Liver (tissue), 9 donors: Measurements from ENCODE around the gene USP21. TPM values are rescaled to one million over a fixed set of nuclear protein-coding genes. Genes with fewer than 3 reads are reported as not detected.
A peak's percentile ranks its signal among the peaks of the same experiment; 100 is the strongest.

ENCODE experiments used
- DNase-seq: peaks from one replicate; pipeline ENCODE4 v3.0.0-alpha.2; 2017; ENCODE audit warnings: low spot score
- H3K27ac ChIP-seq, 2 donors: one replicate each; pipeline ENCODE4 v1.7.0; 2013; ENCODE audit warnings: inconsistent platforms in 2 of 2, low read length in 2 of 2, control low read depth in 1 of 2, low read depth in 1 of 2, mild to moderate bottlenecking in 1 of 2
- H3K27me3 ChIP-seq, 4 donors: one replicate each; pipeline versions ENCODE4 v1.6.1 to v1.7.0; 2013; ENCODE audit warnings: low read length in 3 of 4, inconsistent platforms in 1 of 4, mild to moderate bottlenecking in 1 of 4, moderate library complexity in 1 of 4; ENCODE audit not compliant: control insufficient read depth in 4 of 4, insufficient read depth in 4 of 4
- H3K36me3 ChIP-seq, 4 donors: one replicate each; pipeline versions ENCODE4 v1.6.1 to v1.7.0; 2013; ENCODE audit warnings: low read length in 3 of 4, mild to moderate bottlenecking in 3 of 4, low read depth in 1 of 4, moderate library complexity in 1 of 4; ENCODE audit not compliant: control insufficient read depth in 4 of 4, insufficient read depth in 3 of 4
- H3K4me1 ChIP-seq, 4 donors: one replicate each; pipeline versions ENCODE4 v1.6.1 to v1.7.0; 2013; ENCODE audit warnings: low read length in 3 of 4, mild to moderate bottlenecking in 3 of 4, moderate library complexity in 1 of 4; ENCODE audit not compliant: control insufficient read depth in 4 of 4, insufficient read depth in 4 of 4
- H3K4me3 ChIP-seq, 3 donors: one replicate each; pipeline versions ENCODE4 v1.6.1 to v1.7.0; 2013; ENCODE audit warnings: low read length in 3 of 3, control low read depth in 1 of 3, low read depth in 1 of 3, mild to moderate bottlenecking in 1 of 3
- H3K9ac ChIP-seq, 2 donors: one replicate each; pipeline ENCODE4 v1.7.0; 2013; ENCODE audit warnings: low read length in 2 of 2, mild to moderate bottlenecking in 2 of 2, moderate library complexity in 2 of 2, control low read depth in 1 of 2, low read depth in 1 of 2
- H3K9me3 ChIP-seq, 4 donors: one replicate each; pipeline versions ENCODE4 v1.6.1 to v1.7.0; 2013; ENCODE audit warnings: low read length in 3 of 4; ENCODE audit not compliant: control insufficient read depth in 4 of 4
- ATF3 ChIP-seq: IDR thresholded peaks from 2 replicates; pipeline ENCODE4 v1.6.1; 2016; ENCODE audit warnings: antibody characterized with exemption
- EGR1 ChIP-seq, 2 donors: IDR thresholded peaks; 2 replicates each; pipeline ENCODE4 v1.6.1; 2016 to 2018; ENCODE audit warnings: antibody characterized with exemption in 2 of 2, low read depth in 2 of 2
- FOXA1 ChIP-seq: IDR thresholded peaks from 2 replicates; pipeline ENCODE4 v1.6.1; 2016; ENCODE audit warnings: antibody characterized with exemption
- FOXA2 ChIP-seq: IDR thresholded peaks from 2 replicates; pipeline ENCODE4 v1.6.1; 2016; ENCODE audit warnings: antibody characterized with exemption
- GABPA ChIP-seq, 2 donors: IDR thresholded peaks in 1 of 2; conservative IDR thresholded peaks in 1 of 2; 2 replicates each; pipeline ENCODE4 v1.6.1; 2016; ENCODE audit warnings: antibody characterized with exemption in 2 of 2, mild to moderate bottlenecking in 1 of 2, moderate library complexity in 1 of 2
- HNF4A ChIP-seq, 2 donors: conservative IDR thresholded peaks; 2 replicates each; pipeline ENCODE4 v1.6.1; 2016; ENCODE audit warnings: antibody characterized with exemption in 2 of 2, mild to moderate bottlenecking in 2 of 2
- HNF4G ChIP-seq: IDR thresholded peaks from 2 replicates; pipeline ENCODE4 v1.6.1; 2016; ENCODE audit warnings: antibody characterized with exemption
- JUND ChIP-seq, 2 donors: IDR thresholded peaks; 2 replicates each; pipeline ENCODE4 v1.6.1; 2016; ENCODE audit warnings: antibody characterized with exemption in 2 of 2
- MAX ChIP-seq: IDR thresholded peaks from 2 replicates; pipeline ENCODE4 v1.6.1; 2016; ENCODE audit warnings: antibody characterized with exemption
- NR2F2 ChIP-seq: IDR thresholded peaks from 2 replicates; pipeline ENCODE4 v1.6.1; 2016; ENCODE audit warnings: antibody characterized with exemption
- RAD21 ChIP-seq, 2 donors: IDR thresholded peaks; 2 replicates each; pipeline ENCODE4 v1.6.1; 2016; ENCODE audit warnings: antibody characterized with exemption in 2 of 2, mild to moderate bottlenecking in 2 of 2
- RXRA ChIP-seq, 2 donors: IDR thresholded peaks; 2 replicates each; pipeline ENCODE4 v1.6.1; 2017 to 2018; ENCODE audit warnings: antibody characterized with exemption in 2 of 2, mild to moderate bottlenecking in 1 of 2
- SP1 ChIP-seq: IDR thresholded peaks from 2 replicates; pipeline ENCODE4 v1.6.1; 2018; ENCODE audit warnings: antibody characterized with exemption, mild to moderate bottlenecking
- TAF1 ChIP-seq: conservative IDR thresholded peaks from 2 replicates; pipeline ENCODE4 v1.6.1; 2016; ENCODE audit warnings: antibody characterized with exemption, mild to moderate bottlenecking
- YY1 ChIP-seq: IDR thresholded peaks from 2 replicates; pipeline ENCODE4 v1.6.1; 2016; ENCODE audit warnings: antibody characterized with exemption, mild to moderate bottlenecking
- ZBTB33 ChIP-seq: IDR thresholded peaks from 2 replicates; pipeline ENCODE4 v1.6.1; 2016; ENCODE audit warnings: antibody characterized with exemption
- WGBS: extraction: QIAGEN DNeasy Blood & Tissue Kit; methylation state at CpG from one replicate; pipeline ENCODE4 v1.1.7; 2013; 5-methylcytosine and 5-hydroxymethylcytosine counted together
- polyA plus RNA-seq, 2 donors: library from polyadenylated mRNA; stranded (reverse) in 1 of 2; unstranded in 1 of 2; fragments of 200-250 nt in 1 of 2; fragments of >200 nt in 1 of 2; fragmentation: Nextera tagmentation in 1 of 2; extraction: Ambion mirVana in 1 of 2; gene quantifications; one replicate each; pipeline versions ENCODE4 v1.2.1 to v1.2.3, GENCODE V29; 2013 to 2015
- total RNA-seq, 2 donors: library from RNA; depleted of rRNA; stranded (reverse); fragments of >200 nt; gene quantifications; one replicate each; pipeline ENCODE4 v1.2.3, GENCODE V29; 2014
- TF ChIP-seq, protein P1 (sequence below): IDR thresholded peaks from 2 replicates; pipeline ENCODE4 v1.6.1; 2016; ENCODE audit warnings: antibody characterized with exemption, mild to moderate bottlenecking
- TF ChIP-seq, protein P2 (sequence below): fragments of 150-350 bp; IDR thresholded peaks from 2 replicates; pipeline ENCODE4 v1.5.1; 2017; ENCODE audit warnings: improper control_type of control experiment, low read depth, low read length; ENCODE audit not compliant: missing input control
- donor health status: healthy.
- donor health status: healthy.
- donor health status: healthy.
- donor health status: healthy.
- donor health status: healthy.

Gene USP21
- total and polyA plus RNA-seq, 4 donors = 4.1 to 9.0 (median 6.5) TPM

DNA sequence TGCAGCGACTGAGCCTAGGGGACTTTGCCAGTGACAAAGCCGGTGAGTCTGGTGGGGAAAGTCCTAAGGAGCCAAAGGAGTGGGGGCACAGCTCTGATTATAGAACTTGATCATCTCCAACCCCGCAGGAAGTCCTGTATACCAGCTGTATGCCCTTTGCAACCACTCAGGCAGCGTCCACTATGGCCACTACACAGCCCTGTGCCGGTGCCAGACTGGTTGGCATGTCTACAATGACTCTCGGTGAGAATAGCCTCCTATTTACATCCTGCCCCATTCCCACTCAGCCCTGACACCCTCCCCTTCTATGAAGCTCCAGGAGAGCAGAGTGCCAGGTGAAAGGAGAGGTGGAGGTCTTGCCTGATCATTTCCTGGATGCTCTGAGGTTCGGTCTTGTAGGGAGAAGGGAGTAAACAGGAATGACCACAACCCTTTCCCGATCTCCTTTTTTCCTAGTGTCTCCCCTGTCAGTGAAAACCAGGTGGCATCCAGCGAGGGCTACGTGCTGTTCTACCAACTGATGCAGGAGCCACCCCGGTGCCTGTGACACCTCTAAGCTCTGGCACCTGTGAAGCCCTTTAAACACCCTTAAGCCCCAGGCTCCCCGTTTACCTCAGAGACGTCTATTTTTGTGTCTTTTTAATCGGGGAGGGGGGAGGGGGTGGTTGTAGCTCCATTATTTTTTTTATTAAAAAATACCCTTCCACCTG lies 5.8 kb downstream of the USP21 start:
- Histone ChIP-seq H3K9ac (peak overlapping the region in 1 of 2 donors; percentile 74), H3K4me1 (peaks cover 10 to 39% (median 27%) of the 10 kb centered on the region in 4 donors), H3K4me3 (peak overlapping the region in 1 of 3 donors; percentile 67), H3K27me3 (no peaks in the 10 kb centered on the region), H3K36me3 (peaks cover 0 to 24% (median 8%) of the 10 kb centered on the region in 4 donors), H3K27ac (peak overlapping the region; percentile 59 to 79), H3K9me3 (no peaks in the 10 kb centered on the region)
- TF ChIP-seq YY1 = no peak
- 68% methylated on average over 14 of the region's 14 CpGs for WGBS
- DNase-seq = no peak

GRCh38 chr1:161165742-161166668 lies 6.7 kb downstream of the USP21 start, which contains the start of gene PPOX:
Gene PPOX (plus strand): TSS chr1:161166426. CDS start chr1:161166848, 422 bp downstream.
- H3K9me3 ChIP-seq = no peaks in the 10 kb centered on the region
- no peaks in the 10 kb centered on the region for H3K27me3 ChIP-seq
- H3K4me1 ChIP-seq = peaks cover 4 to 30% (median 21%) of the 10 kb centered on the region in 4 donors
- peak within 1 kb of the TSS; percentile 59 to 79 for H3K27ac ChIP-seq
- H3K36me3 ChIP-seq = peaks cover 0 to 31% (median 12%) of the 10 kb centered on the region in 4 donors
- TF ChIP-seq JUND (IDR thresholded peaks at IDR 0.05) = no peak
- peak; percentile 23 to 39 for TF ChIP-seq HNF4A (conservative IDR thresholded peaks at IDR 0.05)
- no peak for TF ChIP-seq FOXA1
- TF ChIP-seq ZBTB33 = peak; percentile 98
- TF ChIP-seq GABPA (IDR thresholded peaks at IDR 0.05 in 1 of 2, conservative IDR thresholded peaks at IDR 0.05 in 1 of 2) = peak in 1 of 2 donors; percentile 76
- TF ChIP-seq FOXA2 = no peak
- TF ChIP-seq EGR1 (IDR thresholded peaks at IDR 0.05; ENCODE audit: low read depth in 2 of 2) = peak in 1 of 2 donors; percentile 62
- TF ChIP-seq YY1 = peak; percentile 93
- TF ChIP-seq RAD21 (IDR thresholded peaks at IDR 0.05) = peak in 1 of 2 donors; percentile 53
- TF ChIP-seq NR2F2 = peak; percentile 63
- no peak for TF ChIP-seq ATF3
- TF ChIP-seq, protein P1, sequence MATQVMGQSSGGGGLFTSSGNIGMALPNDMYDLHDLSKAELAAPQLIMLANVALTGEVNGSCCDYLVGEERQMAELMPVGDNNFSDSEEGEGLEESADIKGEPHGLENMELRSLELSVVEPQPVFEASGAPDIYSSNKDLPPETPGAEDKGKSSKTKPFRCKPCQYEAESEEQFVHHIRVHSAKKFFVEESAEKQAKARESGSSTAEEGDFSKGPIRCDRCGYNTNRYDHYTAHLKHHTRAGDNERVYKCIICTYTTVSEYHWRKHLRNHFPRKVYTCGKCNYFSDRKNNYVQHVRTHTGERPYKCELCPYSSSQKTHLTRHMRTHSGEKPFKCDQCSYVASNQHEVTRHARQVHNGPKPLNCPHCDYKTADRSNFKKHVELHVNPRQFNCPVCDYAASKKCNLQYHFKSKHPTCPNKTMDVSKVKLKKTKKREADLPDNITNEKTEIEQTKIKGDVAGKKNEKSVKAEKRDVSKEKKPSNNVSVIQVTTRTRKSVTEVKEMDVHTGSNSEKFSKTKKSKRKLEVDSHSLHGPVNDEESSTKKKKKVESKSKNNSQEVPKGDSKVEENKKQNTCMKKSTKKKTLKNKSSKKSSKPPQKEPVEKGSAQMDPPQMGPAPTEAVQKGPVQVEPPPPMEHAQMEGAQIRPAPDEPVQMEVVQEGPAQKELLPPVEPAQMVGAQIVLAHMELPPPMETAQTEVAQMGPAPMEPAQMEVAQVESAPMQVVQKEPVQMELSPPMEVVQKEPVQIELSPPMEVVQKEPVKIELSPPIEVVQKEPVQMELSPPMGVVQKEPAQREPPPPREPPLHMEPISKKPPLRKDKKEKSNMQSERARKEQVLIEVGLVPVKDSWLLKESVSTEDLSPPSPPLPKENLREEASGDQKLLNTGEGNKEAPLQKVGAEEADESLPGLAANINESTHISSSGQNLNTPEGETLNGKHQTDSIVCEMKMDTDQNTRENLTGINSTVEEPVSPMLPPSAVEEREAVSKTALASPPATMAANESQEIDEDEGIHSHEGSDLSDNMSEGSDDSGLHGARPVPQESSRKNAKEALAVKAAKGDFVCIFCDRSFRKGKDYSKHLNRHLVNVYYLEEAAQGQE = peak; percentile 54
- TF ChIP-seq, protein P2, sequence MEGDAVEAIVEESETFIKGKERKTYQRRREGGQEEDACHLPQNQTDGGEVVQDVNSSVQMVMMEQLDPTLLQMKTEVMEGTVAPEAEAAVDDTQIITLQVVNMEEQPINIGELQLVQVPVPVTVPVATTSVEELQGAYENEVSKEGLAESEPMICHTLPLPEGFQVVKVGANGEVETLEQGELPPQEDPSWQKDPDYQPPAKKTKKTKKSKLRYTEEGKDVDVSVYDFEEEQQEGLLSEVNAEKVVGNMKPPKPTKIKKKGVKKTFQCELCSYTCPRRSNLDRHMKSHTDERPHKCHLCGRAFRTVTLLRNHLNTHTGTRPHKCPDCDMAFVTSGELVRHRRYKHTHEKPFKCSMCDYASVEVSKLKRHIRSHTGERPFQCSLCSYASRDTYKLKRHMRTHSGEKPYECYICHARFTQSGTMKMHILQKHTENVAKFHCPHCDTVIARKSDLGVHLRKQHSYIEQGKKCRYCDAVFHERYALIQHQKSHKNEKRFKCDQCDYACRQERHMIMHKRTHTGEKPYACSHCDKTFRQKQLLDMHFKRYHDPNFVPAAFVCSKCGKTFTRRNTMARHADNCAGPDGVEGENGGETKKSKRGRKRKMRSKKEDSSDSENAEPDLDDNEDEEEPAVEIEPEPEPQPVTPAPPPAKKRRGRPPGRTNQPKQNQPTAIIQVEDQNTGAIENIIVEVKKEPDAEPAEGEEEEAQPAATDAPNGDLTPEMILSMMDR = peak; percentile 26
- TF ChIP-seq SP1 = peak; percentile 88
- TF ChIP-seq TAF1 = peak; percentile 45
- no peak for TF ChIP-seq HNF4G
- TF ChIP-seq MAX = peak; percentile 96
- TF ChIP-seq RXRA (IDR thresholded peaks at IDR 0.05) = peak; percentile 59 to 63
- H3K9ac ChIP-seq = peak within 1 kb of the TSS; percentile 74 to 84
- peak within 1 kb of the TSS; percentile 67 to 86 (median 82) for H3K4me3 ChIP-seq
- under 1% methylated on average over 54 of the region's 54 CpGs for WGBS
- DNase-seq = peak; percentile 97
